ENCODE measurements around the gene CHST8.

Gene CHST8

GRCh38 chr19:33629826-33630375, 8.1 kb downstream of the CHST8 start:
- peaks cover 4% of the 10 kb centered on the region for H3K27me3 ChIP-seq (ENCODE audit: low read depth, low read length)
- H3K4me1 ChIP-seq (ENCODE audit: control insufficient read depth in 1 of 2, insufficient read depth in 2 of 2, low read length in 2 of 2), result no peaks in the 10 kb centered on the region
- no peak overlapping the region for H3K27ac ChIP-seq (ENCODE audit: low read length)
- no peaks in the 10 kb centered on the region for H3K36me3 ChIP-seq (ENCODE audit: control insufficient read depth in 1 of 2, insufficient read depth in 2 of 2, low read length in 2 of 2)
- no peaks in the 10 kb centered on the region for H3K9me3 ChIP-seq (ENCODE audit: control insufficient read depth in 1 of 2, low read length in 2 of 2)
- H3K4me3 ChIP-seq (ENCODE audit: low read depth in 1 of 2, low read length in 2 of 2), result no peak overlapping the region

- Histone ChIP-seq H3K27ac (ENCODE audit: low read length) (no peak overlapping the region), H3K4me3 (ENCODE audit: low read depth in 1 of 2, low read length in 2 of 2) (no peak overlapping the region), H3K4me1 (ENCODE audit: control insufficient read depth in 1 of 2, insufficient read depth in 2 of 2, low read length in 2 of 2) (no peaks in the 10 kb centered on the region), H3K36me3 (ENCODE audit: control insufficient read depth in 1 of 2, insufficient read depth in 2 of 2, low read length in 2 of 2) (no peaks in the 10 kb centered on the region), H3K9me3 (ENCODE audit: control insufficient read depth in 1 of 2, low read length in 2 of 2) (peaks cover 0 to 3% of the 10 kb centered on the region in 2 donors), H3K27me3 (ENCODE audit: low read depth, low read length) (peaks cover 4% of the 10 kb centered on the region)
These were observed 9.3 kb downstream of the CHST8 start for GRCh38 chr19:33630880-33631608.

- Histone ChIP-seq H3K36me3 (ENCODE audit: control insufficient read depth in 1 of 2, insufficient read depth in 2 of 2, low read length in 2 of 2) (no peaks in the 10 kb centered on the region), H3K9me3 (ENCODE audit: control insufficient read depth in 1 of 2, low read length in 2 of 2) (peaks cover 0 to 3% of the 10 kb centered on the region in 2 donors), H3K27me3 (ENCODE audit: low read depth, low read length) (peaks cover 4% of the 10 kb centered on the region), H3K4me1 (ENCODE audit: control insufficient read depth in 1 of 2, insufficient read depth in 2 of 2, low read length in 2 of 2) (no peaks in the 10 kb centered on the region), H3K27ac (ENCODE audit: low read length) (no peak overlapping the region), H3K4me3 (ENCODE audit: low read depth in 1 of 2, low read length in 2 of 2) (no peak overlapping the region)
These were observed 9.8 kb downstream of the CHST8 start for GRCh38 chr19:33631609-33631973.

GRCh38 chr19:33634361-33635091, 12.8 kb downstream of the CHST8 start:
- peaks cover 0 to 3% of the 10 kb centered on the region in 2 donors for H3K9me3 ChIP-seq (ENCODE audit: control insufficient read depth in 1 of 2, low read length in 2 of 2)
- H3K27me3 ChIP-seq (ENCODE audit: low read depth, low read length), result no peaks in the 10 kb centered on the region
- no peaks in the 10 kb centered on the region for H3K36me3 ChIP-seq (ENCODE audit: control insufficient read depth in 1 of 2, insufficient read depth in 2 of 2, low read length in 2 of 2)
- no peak overlapping the region for H3K4me3 ChIP-seq (ENCODE audit: low read depth in 1 of 2, low read length in 2 of 2)
- no peak overlapping the region for H3K27ac ChIP-seq (ENCODE audit: low read length)
- H3K4me1 ChIP-seq (ENCODE audit: control insufficient read depth in 1 of 2, insufficient read depth in 2 of 2, low read length in 2 of 2), result no peaks in the 10 kb centered on the region

- Histone ChIP-seq H3K4me3 (ENCODE audit: low read depth in 1 of 2, low read length in 2 of 2) (no peak overlapping the region), H3K27me3 (ENCODE audit: low read depth, low read length) (no peaks in the 10 kb centered on the region), H3K27ac (ENCODE audit: low read length) (no peak overlapping the region), H3K4me1 (ENCODE audit: control insufficient read depth in 1 of 2, insufficient read depth in 2 of 2, low read length in 2 of 2) (no peaks in the 10 kb centered on the region), H3K36me3 (ENCODE audit: control insufficient read depth in 1 of 2, insufficient read depth in 2 of 2, low read length in 2 of 2) (no peaks in the 10 kb centered on the region), H3K9me3 (ENCODE audit: control insufficient read depth in 1 of 2, low read length in 2 of 2) (peaks cover 0 to 3% of the 10 kb centered on the region in 2 donors)
These were observed 16.6 kb downstream of the CHST8 start for GRCh38 chr19:33638167-33639034.

- Histone ChIP-seq H3K36me3 (ENCODE audit: control insufficient read depth in 1 of 2, insufficient read depth in 2 of 2, low read length in 2 of 2) (no peaks in the 10 kb centered on the region), H3K4me1 (ENCODE audit: control insufficient read depth in 1 of 2, insufficient read depth in 2 of 2, low read length in 2 of 2) (no peaks in the 10 kb centered on the region), H3K9me3 (ENCODE audit: control insufficient read depth in 1 of 2, low read length in 2 of 2) (peaks cover 0 to 3% of the 10 kb centered on the region in 2 donors), H3K27me3 (ENCODE audit: low read depth, low read length) (no peaks in the 10 kb centered on the region), H3K27ac (ENCODE audit: low read length) (no peak overlapping the region), H3K4me3 (ENCODE audit: low read depth in 1 of 2, low read length in 2 of 2) (no peak overlapping the region)
These were observed 17.4 kb downstream of the CHST8 start for GRCh38 chr19:33639035-33639681.

GRCh38 chr19:33640773-33641172, 19.0 kb downstream of the CHST8 start:
- H3K27me3 ChIP-seq (ENCODE audit: low read depth, low read length), result no peaks in the 10 kb centered on the region
- H3K4me3 ChIP-seq (ENCODE audit: low read depth in 1 of 2, low read length in 2 of 2), result no peak overlapping the region
- H3K27ac ChIP-seq (ENCODE audit: low read length), result no peak overlapping the region
- no peaks in the 10 kb centered on the region for H3K9me3 ChIP-seq (ENCODE audit: control insufficient read depth in 1 of 2, low read length in 2 of 2)
- H3K4me1 ChIP-seq (ENCODE audit: control insufficient read depth in 1 of 2, insufficient read depth in 2 of 2, low read length in 2 of 2), result no peaks in the 10 kb centered on the region
- H3K36me3 ChIP-seq (ENCODE audit: control insufficient read depth in 1 of 2, insufficient read depth in 2 of 2, low read length in 2 of 2), result no peaks in the 10 kb centered on the region

GRCh38 chr19:33641261-33641660, 19.5 kb downstream of the CHST8 start:
- Histone ChIP-seq H3K9me3 (ENCODE audit: control insufficient read depth in 1 of 2, low read length in 2 of 2) (no peaks in the 10 kb centered on the region), H3K36me3 (ENCODE audit: control insufficient read depth in 1 of 2, insufficient read depth in 2 of 2, low read length in 2 of 2) (no peaks in the 10 kb centered on the region), H3K27me3 (ENCODE audit: low read depth, low read length) (no peaks in the 10 kb centered on the region), H3K4me3 (ENCODE audit: low read depth in 1 of 2, low read length in 2 of 2) (no peak overlapping the region), H3K27ac (ENCODE audit: low read length) (no peak overlapping the region), H3K4me1 (ENCODE audit: control insufficient read depth in 1 of 2, insufficient read depth in 2 of 2, low read length in 2 of 2) (no peaks in the 10 kb centered on the region)

GRCh38 chr19:33641956-33642498, 20.3 kb downstream of the CHST8 start:
- Histone ChIP-seq H3K4me1 (ENCODE audit: control insufficient read depth in 1 of 2, insufficient read depth in 2 of 2, low read length in 2 of 2) (no peaks in the 10 kb centered on the region), H3K9me3 (ENCODE audit: control insufficient read depth in 1 of 2, low read length in 2 of 2) (no peaks in the 10 kb centered on the region), H3K27ac (ENCODE audit: low read length) (no peak overlapping the region), H3K4me3 (ENCODE audit: low read depth in 1 of 2, low read length in 2 of 2) (no peak overlapping the region), H3K27me3 (ENCODE audit: low read depth, low read length) (no peaks in the 10 kb centered on the region), H3K36me3 (ENCODE audit: control insufficient read depth in 1 of 2, insufficient read depth in 2 of 2, low read length in 2 of 2) (no peaks in the 10 kb centered on the region)

- no peak overlapping the region for H3K4me3 ChIP-seq (ENCODE audit: low read depth in 1 of 2, low read length in 2 of 2)
- no peaks in the 10 kb centered on the region for H3K36me3 ChIP-seq (ENCODE audit: control insufficient read depth in 1 of 2, insufficient read depth in 2 of 2, low read length in 2 of 2)
- no peaks in the 10 kb centered on the region for H3K4me1 ChIP-seq (ENCODE audit: control insufficient read depth in 1 of 2, insufficient read depth in 2 of 2, low read length in 2 of 2)
- H3K27ac ChIP-seq (ENCODE audit: low read length), result no peak overlapping the region
- H3K9me3 ChIP-seq (ENCODE audit: control insufficient read depth in 1 of 2, low read length in 2 of 2), result no peaks in the 10 kb centered on the region
- H3K27me3 ChIP-seq (ENCODE audit: low read depth, low read length), result no peaks in the 10 kb centered on the region
These were observed 22.6 kb downstream of the CHST8 start for GRCh38 chr19:33644284-33644836.
